ENCODE results near the gene RGS12. TPM values are rescaled to one million over a fixed set of nuclear protein-coding genes. Genes with fewer than 3 reads are reported as not detected.

The RGS12 gene
- total and polyA plus RNA-seq, 2 of the 8 experiments (the other 6 are each of a cell fraction or from before 2014, with no cell fraction given): 6.0 to 16.4 TPM

DNA sequence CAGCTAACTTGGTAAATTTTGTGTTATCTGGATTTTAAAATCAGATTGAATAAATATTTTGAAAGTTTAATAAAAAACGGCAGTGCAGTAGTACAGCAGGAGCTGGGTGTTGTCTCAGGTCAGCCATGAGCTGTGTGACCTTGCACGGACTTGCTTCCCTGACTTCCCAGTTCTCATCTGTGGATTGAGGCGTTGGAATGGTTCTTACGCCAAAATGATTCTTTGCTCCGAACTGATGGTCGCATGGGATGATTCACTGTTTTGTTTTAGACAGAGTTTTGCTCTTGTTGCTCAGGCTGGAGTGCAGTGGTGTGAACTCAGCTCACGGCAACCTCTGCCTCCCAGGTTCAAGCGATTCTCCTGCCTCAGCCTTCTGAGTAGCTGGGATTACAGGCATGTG, 45.0 kb downstream of the RGS12 start:
- H3K79me2 ChIP-seq (ENCODE audit: control insufficient read depth in 1 of 2, insufficient read depth in 2 of 2, low read length in 2 of 2): no peaks in the 10 kb centered on the region
- no peak overlapping the region for H2AFZ ChIP-seq (ENCODE audit: low read length)
- no peak overlapping the region for H4K8ac ChIP-seq (ENCODE audit: extremely low read depth, insufficient read depth, low read length)
- no peak overlapping the region for H3K4me3 ChIP-seq (ENCODE audit: extremely low read depth in 1 of 4, insufficient read depth in 2 of 4, low read depth in 3 of 4, low read length in 4 of 4)
- H2BK12ac ChIP-seq (ENCODE audit: low read depth, low read length): no peak overlapping the region
- DNase-seq (ENCODE audit: low read depth in 1 of 2, low spot score in 2 of 2) (no peak), FAIRE-seq (no peak)
- no peak overlapping the region for H3K14ac ChIP-seq (ENCODE audit: insufficient read length)
- H3K4me2 ChIP-seq (ENCODE audit: insufficient read depth in 1 of 2, low read depth in 2 of 2, low read length in 2 of 2): no peak overlapping the region
- no peak overlapping the region for H2BK5ac ChIP-seq (ENCODE audit: low read depth, low read length)
- no peaks in the 10 kb centered on the region for H3K36me3 ChIP-seq (ENCODE audit: control insufficient read depth in 2 of 4, insufficient read depth in 4 of 4, low read length in 3 of 4)
- no peak overlapping the region for H3K27ac ChIP-seq (ENCODE audit: low read depth, low read length)
- no peaks in the 10 kb centered on the region for H3K9me3 ChIP-seq (ENCODE audit: insufficient read depth in 2 of 2, low read depth in 1 of 2, low read length in 1 of 2)
- no peak overlapping the region for H3K9ac ChIP-seq (replicated peaks in 1 of 4; ENCODE audit: extremely low read depth in 1 of 4, low read depth in 3 of 4, low read length in 3 of 4)
- no peak overlapping the region for H3K18ac ChIP-seq (ENCODE audit: extremely low read depth, low read length)
- H4K5ac ChIP-seq (ENCODE audit: insufficient read length, low read depth, low read length): no peak overlapping the region
- no peak overlapping the region for H2AK5ac ChIP-seq (ENCODE audit: low read depth, low read length)
- no peak overlapping the region for H2BK15ac ChIP-seq (ENCODE audit: low read length)
- peaks cover 0 to 4% (median under 1%) of the 10 kb centered on the region in 4 experiments; a peak in 2 of 7 replicates for H3K4me1 ChIP-seq (replicated peaks in 1 of 4; ENCODE audit: control insufficient read depth in 3 of 4, insufficient read depth in 4 of 4, low read length in 3 of 4)
- H3K23me2 ChIP-seq (ENCODE audit: low read depth, low read length): no peaks in the 10 kb centered on the region
- H4K91ac ChIP-seq (replicated peaks; ENCODE audit: insufficient read length, low read length): no peak overlapping the region
- H2BK20ac ChIP-seq (ENCODE audit: low read length): no peak overlapping the region
- peaks cover 2 to 7% of the 10 kb centered on the region in 2 experiments for H4K20me1 ChIP-seq (replicated peaks in 1 of 2; ENCODE audit: control insufficient read depth in 1 of 2, insufficient read depth in 2 of 2, low read length in 2 of 2)
- no peak overlapping the region for H3K23ac ChIP-seq (ENCODE audit: insufficient read length)
- ChIA-PET CTCF (ENCODE audit: partially characterized antibody) (interaction anchor here (0.6 to 12.2 kb wide), 5 partner anchors 9 to 884 kb away, joined by 3 to 124 read pairs (median 3); no protein-coding TSS in a partner anchor), POLR2A (ENCODE audit: partially characterized antibody) (no interaction called here)
- H2BK120ac ChIP-seq (replicated peaks; ENCODE audit: low read depth, low read length): no peak overlapping the region
- H3K27me3 ChIP-seq (replicated peaks in 1 of 4; ENCODE audit: control insufficient read depth in 3 of 4, extremely low read depth in 1 of 4, insufficient read depth in 3 of 4, low read length in 3 of 4): no peaks in the 10 kb centered on the region
- H3K56ac ChIP-seq (replicated peaks; ENCODE audit: insufficient read length, low read depth, low read length): no peak overlapping the region
- H3K79me1 ChIP-seq (ENCODE audit: low read depth, low read length): no peaks in the 10 kb centered on the region; the same call in 1 of the 2 replicates
- H3K4ac ChIP-seq (replicated peaks; ENCODE audit: insufficient read length, low read depth, low read length): no peak overlapping the region
- TF ChIP-seq RXRA (IDR thresholded peaks at IDR 0.05; ENCODE audit: insufficient read depth, low read depth, low read length) (no peak), SP2 (IDR thresholded peaks at IDR 0.05; ENCODE audit: low read length) (no peak), TEAD4 (IDR thresholded peaks at IDR 0.05; ENCODE audit: low read depth, low read length) (no peak), JUN (IDR thresholded peaks at IDR 0.05; ENCODE audit: low read depth, low read length) (no peak), HDAC2 (IDR thresholded peaks at IDR 0.05; ENCODE audit: borderline replicate concordance in 1 of 2, low read depth in 2 of 2, low read length in 2 of 2) (no peak), CBX8 (IDR thresholded peaks at IDR 0.05; ENCODE audit: borderline replicate concordance, low read depth, low read length) (no peak), CREB1 (IDR thresholded peaks at IDR 0.05) (no peak), EZH2 (IDR thresholded peaks at IDR 0.05; ENCODE audit: low read depth, low read length, severe bottlenecking) (no peak)
- WGBS, 2 experiments (ENCODE audit: extremely low coverage in 1 of 2, insufficient coverage in 1 of 2, insufficient read length in 1 of 2, insufficient replicate concordance in 2 of 2, low coverage in 1 of 2, low lambda C conversion rate in 2 of 2, missing lambda C conversion rate in 1 of 2): 92% methylated on average over 8 of the region's 8 CpGs; no CpG with 5 or more reads in 1 of the 2 experiments

Measured in H1 (cell line).